ENCODE measurements around the gene TANC1.
A peak's percentile ranks its signal among the peaks of the same experiment; 100 is the strongest.
"Not testable (repeated sequence)": the region's sequence is repeated elsewhere in the genome, so short reads cannot be mapped to it uniquely, and the experiment has no call there.

The TANC1 gene

DNA sequence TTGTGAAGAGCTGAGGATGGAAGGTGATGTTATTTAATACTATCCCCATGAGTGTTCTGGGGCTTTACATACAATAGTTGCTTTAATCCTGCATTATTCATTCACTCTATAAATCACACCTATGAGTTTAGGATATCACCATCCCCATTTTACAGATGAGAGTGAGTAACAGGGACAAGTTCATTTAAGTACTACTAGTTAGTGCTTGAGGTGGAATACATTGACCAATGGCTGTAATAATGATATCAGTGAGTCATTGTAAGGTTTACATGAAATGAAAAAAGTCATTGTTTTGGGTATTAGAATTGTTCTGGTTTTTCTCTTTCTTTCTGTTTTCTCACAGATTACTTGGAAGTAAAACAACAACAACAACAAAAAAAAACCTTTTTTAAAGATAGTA, 42.5 kb downstream of the TANC1 start:
- intact Hi-C loops (cut with DNase I): no loop called here
- no peak for DNase-seq

GRCh38 chr2:159012142-159012541, 43.7 kb downstream of the TANC1 start:
- intact Hi-C loops (cut with DNase I): no loop called here
- DNase-seq: no peak

DNA sequence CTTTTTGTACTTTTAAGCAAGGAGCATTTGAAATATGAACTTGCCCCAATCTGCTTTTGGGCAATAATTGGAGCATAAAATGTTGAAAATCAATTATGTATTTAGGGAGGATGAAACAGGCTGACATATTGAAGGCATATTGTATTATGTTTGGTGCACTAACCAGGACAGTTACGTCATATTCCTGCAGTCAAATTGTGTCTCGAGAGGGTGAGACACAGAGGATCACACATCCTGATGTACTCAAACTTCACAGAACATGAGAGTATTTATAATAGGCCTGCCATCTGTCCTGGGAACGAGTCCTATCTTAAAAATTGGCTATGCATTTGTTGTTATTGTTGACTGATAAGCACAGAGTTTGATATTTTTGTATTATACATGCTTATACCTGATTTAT, 44.7 kb downstream of the TANC1 start:
- intact Hi-C loops (cut with DNase I): no loop called here
- no peak for DNase-seq

GRCh38 chr2:159015174-159015573, 46.7 kb downstream of the TANC1 start:
- intact Hi-C loops (cut with DNase I): no loop called here

GRCh38 chr2:159015823-159016222, 47.4 kb downstream of the TANC1 start:
- DNase-seq: no peak
- intact Hi-C loops (cut with DNase I): no loop called here

More at GRCh38 chr2:159015174-159015573, 46.7 kb downstream of the TANC1 start:
- DNase-seq: no peak

GRCh38 chr2:159017837-159018236, 49.4 kb downstream of the TANC1 start:
- DNase-seq: no peak
- intact Hi-C loops (cut with DNase I): no loop called here

- intact Hi-C loops (cut with DNase I): no loop called here
- no peak for DNase-seq
Observed at GRCh38 chr2:159019021-159019420, 50.6 kb downstream of the TANC1 start.

DNA sequence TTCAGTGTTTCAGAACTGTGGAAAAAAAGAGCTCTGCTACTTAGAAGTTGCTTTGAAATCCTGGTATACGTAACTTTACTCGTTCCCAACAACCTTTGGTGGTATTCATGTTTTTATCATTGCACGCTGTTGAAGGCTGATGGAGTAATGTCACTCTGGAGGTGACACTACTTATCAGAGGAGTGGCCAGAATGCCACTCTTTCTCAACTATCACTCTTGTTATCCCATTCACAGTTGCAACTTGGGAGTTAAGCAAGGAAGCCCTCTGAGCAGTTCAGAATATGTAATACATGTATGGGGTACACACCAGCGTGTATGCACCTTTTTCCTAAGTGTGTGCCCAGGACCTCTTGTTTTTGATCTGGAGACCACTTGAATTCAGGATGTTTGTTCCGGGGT, 53.6 kb downstream of the TANC1 start:
- intact Hi-C loops (cut with DNase I): no loop called here
- DNase-seq: no peak

DNA sequence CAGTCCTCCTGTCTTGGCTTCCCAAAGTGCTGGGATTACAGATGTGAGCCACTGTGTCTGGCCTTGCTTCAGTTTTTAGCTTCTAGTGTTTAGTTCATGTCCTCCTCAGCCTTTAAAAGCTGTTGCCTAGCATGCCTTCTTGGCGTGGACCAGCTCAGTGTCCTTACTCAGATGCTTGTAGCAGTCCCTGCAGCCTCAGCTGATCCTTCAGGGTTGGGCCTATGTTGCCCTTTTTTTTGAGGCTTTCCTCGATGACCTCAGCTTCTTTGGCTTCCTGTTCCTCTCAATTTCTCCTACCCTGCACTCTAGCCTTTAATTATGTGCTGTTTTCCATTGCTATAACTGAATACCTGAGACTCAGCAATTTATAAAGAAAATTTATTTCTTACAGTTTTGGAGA, 57.7 kb downstream of the TANC1 start:
- DNase-seq: peak in 1 of 42 donors; percentile 29
- intact Hi-C loops (cut with DNase I): no loop called here

GRCh38 chr2:159028776-159029175, 60.3 kb downstream of the TANC1 start:
- intact Hi-C loops (cut with DNase I): no loop called here
- no peak for DNase-seq

DNA sequence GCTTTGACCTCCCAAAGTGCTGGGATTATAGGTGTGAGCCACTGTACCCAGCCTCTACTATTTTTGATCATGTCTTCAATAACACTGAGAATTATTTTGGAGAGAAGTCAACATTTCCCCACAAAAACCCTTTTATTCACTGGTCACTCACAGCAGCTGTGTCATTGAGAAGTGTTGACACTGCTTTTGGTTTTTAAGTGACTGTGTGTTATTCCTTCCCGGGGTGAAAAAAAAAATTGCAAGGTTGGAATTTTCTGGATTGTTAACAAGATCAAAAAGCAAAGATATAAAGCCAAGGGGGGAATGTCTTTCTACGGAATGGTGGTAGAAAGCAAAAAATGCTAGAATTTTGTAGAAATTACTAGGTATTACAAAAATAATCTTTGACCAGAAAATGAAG, 61.5 kb downstream of the TANC1 start:
- intact Hi-C loops (cut with DNase I): loop anchor here (10.0 kb wide), 1 partner anchor 85 kb away; no protein-coding TSS in a partner anchor
- no peak for DNase-seq

GRCh38 chr2:159030674-159031380, 62.4 kb downstream of the TANC1 start:
- DNase-seq: no peak
- intact Hi-C loops (cut with DNase I): loop anchor here (10.0 kb wide), 1 partner anchor 84 kb away; no protein-coding TSS in a partner anchor

- intact Hi-C loops (cut with DNase I): loop anchor here (10.0 kb wide), 1 partner anchor 83 kb away; no protein-coding TSS in a partner anchor
- DNase-seq: no peak
Observed at GRCh38 chr2:159032146-159032545, 63.7 kb downstream of the TANC1 start.

GRCh38 chr2:159032580-159032979, 64.1 kb downstream of the TANC1 start:
- intact Hi-C loops (cut with DNase I): loop anchor here (10.0 kb wide), 1 partner anchor 82 kb away; no protein-coding TSS in a partner anchor
- DNase-seq: peak in 18 of 42 donors; percentile 16 to 69 (median 35)

DNA sequence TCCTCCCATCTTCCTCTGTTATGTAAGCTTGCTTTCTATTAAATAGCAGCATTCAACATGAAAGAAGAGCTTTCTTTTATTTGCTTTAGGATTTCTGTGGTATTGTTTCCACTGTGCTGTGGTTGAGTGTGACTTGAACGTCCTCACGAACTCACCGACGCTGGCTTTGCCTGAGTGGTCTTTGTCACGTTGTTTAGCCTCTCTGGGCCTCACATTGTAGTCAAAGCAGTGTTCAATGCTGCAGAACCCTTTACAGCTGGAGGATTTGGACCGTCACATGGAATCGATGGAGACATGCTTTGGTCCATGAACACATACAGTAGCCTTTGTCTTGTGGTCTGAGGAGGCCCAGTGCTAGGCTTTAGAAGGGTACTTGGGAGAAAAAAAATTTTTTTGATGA, 66.3 kb downstream of the TANC1 start:
- peak in 10 of 42 donors; percentile 13 to 59 (median 39) for DNase-seq
- intact Hi-C loops (cut with DNase I): loop anchor here (10.0 kb wide), 1 partner anchor 80 kb away; no protein-coding TSS in a partner anchor

- intact Hi-C loops (cut with DNase I): loop anchor here (10.0 kb wide), 1 partner anchor 79 kb away; no protein-coding TSS in a partner anchor
- no peak for DNase-seq
Observed at GRCh38 chr2:159035790-159036411, 67.5 kb downstream of the TANC1 start.

DNA sequence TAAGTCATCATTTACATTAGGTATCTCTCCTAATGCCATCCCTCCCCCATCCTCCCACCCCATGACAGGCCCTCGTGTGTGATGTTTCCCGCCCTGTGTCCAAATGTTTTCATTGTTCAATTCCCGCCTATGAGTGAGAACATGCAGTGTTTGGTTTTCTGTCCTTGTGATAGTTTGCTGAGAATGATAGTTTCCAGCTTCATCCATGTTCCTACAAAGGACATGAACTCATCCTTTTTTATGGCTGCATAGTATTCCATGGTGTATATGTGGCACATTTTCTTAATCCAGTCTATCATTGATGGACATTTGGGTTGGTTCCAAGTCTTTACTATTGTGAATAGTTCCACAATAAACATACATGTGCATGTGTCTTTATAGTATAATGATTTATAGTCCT, 68.0 kb downstream of the TANC1 start:
- intact Hi-C loops (cut with DNase I): loop anchor here (10.0 kb wide), 1 partner anchor 78 kb away; no protein-coding TSS in a partner anchor

GRCh38 chr2:159041328-159041727, 72.9 kb downstream of the TANC1 start:
- intact Hi-C loops (cut with DNase I); DNase-seq: not testable (repeated sequence)

More for the DNA sequence above, 68.0 kb downstream of the TANC1 start:
- DNase-seq: not testable (repeated sequence)

DNA sequence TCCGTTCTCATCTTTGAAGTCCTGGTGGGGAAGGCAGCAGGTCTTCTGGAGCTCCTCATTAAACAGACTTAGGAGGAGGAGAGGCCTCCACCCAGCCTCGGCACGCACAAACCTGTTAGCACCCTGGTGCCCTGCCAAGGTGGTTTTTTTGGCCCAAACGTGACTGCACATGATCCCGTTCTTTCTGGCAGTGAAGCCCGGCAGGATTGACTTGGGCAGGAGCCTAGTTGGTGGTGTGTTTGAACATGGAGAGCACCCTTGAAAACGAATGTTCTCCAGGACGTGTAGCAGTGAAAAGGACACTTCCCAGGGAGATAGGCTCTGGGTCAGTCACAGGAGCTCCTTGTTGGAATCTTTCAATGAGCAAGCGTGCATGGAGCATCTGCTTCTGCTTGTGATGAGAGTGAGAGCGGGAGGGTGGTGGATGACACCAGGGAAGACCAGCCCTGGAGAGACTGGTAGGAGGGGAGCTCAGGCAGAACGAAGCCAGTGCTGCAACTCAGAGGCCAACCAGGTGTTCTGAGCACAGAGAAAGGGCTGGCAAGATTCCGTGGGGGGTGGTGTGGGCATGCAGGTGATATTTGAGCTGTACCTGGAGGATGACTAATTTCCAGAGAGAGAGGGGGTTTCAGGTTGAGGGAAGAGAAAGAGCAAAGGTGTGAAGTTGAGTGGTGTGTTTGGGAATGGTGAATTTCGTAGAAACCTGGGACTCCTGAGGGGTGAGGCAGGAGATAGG, 73.8 kb downstream of the TANC1 start:
- intact Hi-C loops (cut with DNase I): no loop called here
- DNase-seq: no peak

DNA sequence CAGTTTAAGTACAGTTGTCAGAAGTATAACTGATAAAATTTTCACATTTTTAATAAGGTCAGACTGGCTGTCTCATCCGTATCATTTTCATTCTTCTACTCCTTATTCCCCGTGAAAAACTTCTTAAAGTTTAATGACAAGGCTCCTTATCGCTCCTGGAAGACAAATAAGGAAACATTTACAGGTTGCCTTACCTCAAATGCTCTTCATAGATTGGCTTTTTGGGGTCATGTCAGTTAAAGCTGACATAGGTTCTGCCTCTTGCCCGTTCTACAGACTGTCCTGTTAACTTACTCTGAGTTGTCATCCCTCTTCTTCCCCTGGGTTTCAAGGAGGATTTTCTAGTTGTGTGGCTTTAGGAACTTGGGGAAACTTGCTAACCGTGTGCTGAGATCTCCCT, 75.3 kb downstream of the TANC1 start:
- intact Hi-C loops (cut with DNase I): no loop called here

More for the DNA sequence above, 75.3 kb downstream of the TANC1 start:
- no peak for DNase-seq
